ENCODE data around the gene NAP1L1. TPM values are rescaled to one million over a fixed set of nuclear protein-coding genes. Genes with fewer than 3 reads are reported as not detected.
A peak's percentile ranks its signal among the peaks of the same experiment; 100 is the strongest.

NAP1L1 gene
- total and polyA plus RNA-seq, 9 donors, result 204 to 592 (median 471) TPM

- no peak overlapping the region for H3K4me3 ChIP-seq (ENCODE audit: low read length)
- 100% methylated on average over 1 of the region's 5 CpGs for WGBS (ENCODE audit: insufficient coverage)
- H3K27me3 ChIP-seq (ENCODE audit: control insufficient read depth, insufficient read depth, low read length), result no peaks in the 10 kb centered on the region
- DNase-seq, result peak; percentile 48
- H3K27ac ChIP-seq (ENCODE audit: low read length), result peak overlapping the region; percentile 99
- peaks cover 5% of the 10 kb centered on the region for H3K4me1 ChIP-seq (ENCODE audit: control insufficient read depth, insufficient read depth, low read length)
- H3K36me3 ChIP-seq (ENCODE audit: control insufficient read depth, insufficient read depth, low read length), result peaks cover 4% of the 10 kb centered on the region
- no peaks in the 10 kb centered on the region for H3K9me3 ChIP-seq (replicated peaks; ENCODE audit: control insufficient read depth, low read depth, low read length)
Observed at GRCh38 chr12:76085520-76085868, 1.0 kb upstream of the NAP1L1 start.

GRCh38 chr12:76084863-76085519 is 506 bp upstream of the NAP1L1 start:
- no peaks in the 10 kb centered on the region for H3K27me3 ChIP-seq (ENCODE audit: control insufficient read depth, insufficient read depth, low read length)
- H3K9me3 ChIP-seq (replicated peaks; ENCODE audit: control insufficient read depth, low read depth, low read length), result no peaks in the 10 kb centered on the region
- H3K27ac ChIP-seq (ENCODE audit: low read length), result peak overlapping the region; percentile 99
- peaks cover 5% of the 10 kb centered on the region for H3K4me1 ChIP-seq (ENCODE audit: control insufficient read depth, insufficient read depth, low read length)
- no peak for DNase-seq
- WGBS (ENCODE audit: insufficient coverage), result 0% methylated on average over 32 of the region's 44 CpGs
- H3K36me3 ChIP-seq (ENCODE audit: control insufficient read depth, insufficient read depth, low read length), result peaks cover 5% of the 10 kb centered on the region
- H3K4me3 ChIP-seq (ENCODE audit: low read length), result peak overlapping the region; percentile 90

GRCh38 chr12:76083246-76083903 is 1.1 kb downstream of the NAP1L1 start:
- H3K4me3 ChIP-seq (ENCODE audit: low read length), result peak overlapping the region; percentile 90
- WGBS (ENCODE audit: insufficient coverage), result 0% methylated on average over 3 of the region's 14 CpGs
- H3K27me3 ChIP-seq (ENCODE audit: control insufficient read depth, insufficient read depth, low read length), result no peaks in the 10 kb centered on the region
- peak overlapping the region; percentile 99 for H3K27ac ChIP-seq (ENCODE audit: low read length)
- DNase-seq, result peak; percentile 25
- peaks cover 9% of the 10 kb centered on the region for H3K9me3 ChIP-seq (replicated peaks; ENCODE audit: control insufficient read depth, low read depth, low read length)
- peaks cover 5% of the 10 kb centered on the region for H3K36me3 ChIP-seq (ENCODE audit: control insufficient read depth, insufficient read depth, low read length)
- H3K4me1 ChIP-seq (ENCODE audit: control insufficient read depth, insufficient read depth, low read length), result peaks cover 5% of the 10 kb centered on the region

GRCh38 chr12:76081909-76082308 is 2.6 kb downstream of the NAP1L1 start:
- H3K4me3 ChIP-seq (ENCODE audit: low read length), result no peak overlapping the region
- H3K9me3 ChIP-seq (replicated peaks; ENCODE audit: control insufficient read depth, low read depth, low read length), result peaks cover 9% of the 10 kb centered on the region
- no peak for DNase-seq
- no peaks in the 10 kb centered on the region for H3K27me3 ChIP-seq (ENCODE audit: control insufficient read depth, insufficient read depth, low read length)
- peaks cover 5% of the 10 kb centered on the region for H3K4me1 ChIP-seq (ENCODE audit: control insufficient read depth, insufficient read depth, low read length)
- H3K27ac ChIP-seq (ENCODE audit: low read length), result no peak overlapping the region
- H3K36me3 ChIP-seq (ENCODE audit: control insufficient read depth, insufficient read depth, low read length), result peaks cover 5% of the 10 kb centered on the region

- peaks cover 9% of the 10 kb centered on the region for H3K9me3 ChIP-seq (replicated peaks; ENCODE audit: control insufficient read depth, low read depth, low read length)
- no CpG with 5 or more reads among the region's 6 CpGs for WGBS (ENCODE audit: insufficient coverage)
- no peak for DNase-seq
- no peaks in the 10 kb centered on the region for H3K27me3 ChIP-seq (ENCODE audit: control insufficient read depth, insufficient read depth, low read length)
- no peak overlapping the region for H3K4me3 ChIP-seq (ENCODE audit: low read length)
- no peak overlapping the region for H3K27ac ChIP-seq (ENCODE audit: low read length)
- H3K36me3 ChIP-seq (ENCODE audit: control insufficient read depth, insufficient read depth, low read length), result peaks cover 5% of the 10 kb centered on the region
- peaks cover 5% of the 10 kb centered on the region for H3K4me1 ChIP-seq (ENCODE audit: control insufficient read depth, insufficient read depth, low read length)
Observed at GRCh38 chr12:76080729-76081415, 3.6 kb downstream of the NAP1L1 start.

GRCh38 chr12:76080017-76080728 is 4.3 kb downstream of the NAP1L1 start:
- Histone ChIP-seq H3K4me1 (ENCODE audit: control insufficient read depth, insufficient read depth, low read length) (peaks cover 5% of the 10 kb centered on the region), H3K27ac (ENCODE audit: low read length) (no peak overlapping the region), H3K4me3 (ENCODE audit: low read length) (no peak overlapping the region), H3K36me3 (ENCODE audit: control insufficient read depth, insufficient read depth, low read length) (peaks cover 5% of the 10 kb centered on the region), H3K27me3 (ENCODE audit: control insufficient read depth, insufficient read depth, low read length) (no peaks in the 10 kb centered on the region), H3K9me3 (replicated peaks; ENCODE audit: control insufficient read depth, low read depth, low read length) (peaks cover 9% of the 10 kb centered on the region)
- WGBS (ENCODE audit: insufficient coverage), result no CpG with 5 or more reads among the region's 2 CpGs
- DNase-seq, result no peak

GRCh38 chr12:76078748-76079147 is 5.7 kb downstream of the NAP1L1 start:
- H3K4me3 ChIP-seq (ENCODE audit: low read length), result no peak overlapping the region
- no peaks in the 10 kb centered on the region for H3K27me3 ChIP-seq (ENCODE audit: control insufficient read depth, insufficient read depth, low read length)
- DNase-seq, result no peak
- H3K4me1 ChIP-seq (ENCODE audit: control insufficient read depth, insufficient read depth, low read length), result peaks cover 5% of the 10 kb centered on the region
- WGBS (ENCODE audit: insufficient coverage), result no CpG with 5 or more reads among the region's 2 CpGs
- H3K27ac ChIP-seq (ENCODE audit: low read length), result no peak overlapping the region
- H3K9me3 ChIP-seq (replicated peaks; ENCODE audit: control insufficient read depth, low read depth, low read length), result peaks cover 9% of the 10 kb centered on the region
- peaks cover 5% of the 10 kb centered on the region for H3K36me3 ChIP-seq (ENCODE audit: control insufficient read depth, insufficient read depth, low read length)

GRCh38 chr12:76075448-76075847 is 9.0 kb downstream of the NAP1L1 start:
- Histone ChIP-seq H3K4me3 (ENCODE audit: low read length) (no peak overlapping the region), H3K4me1 (ENCODE audit: control insufficient read depth, insufficient read depth, low read length) (no peaks in the 10 kb centered on the region), H3K27me3 (ENCODE audit: control insufficient read depth, insufficient read depth, low read length) (no peaks in the 10 kb centered on the region), H3K36me3 (ENCODE audit: control insufficient read depth, insufficient read depth, low read length) (peaks cover 9% of the 10 kb centered on the region), H3K27ac (ENCODE audit: low read length) (no peak overlapping the region), H3K9me3 (replicated peaks; ENCODE audit: control insufficient read depth, low read depth, low read length) (peaks cover 9% of the 10 kb centered on the region)
- no peak for DNase-seq
- no CpG with 5 or more reads among the region's 1 CpG for WGBS (ENCODE audit: insufficient coverage)

- WGBS (ENCODE audit: insufficient coverage), result 83% methylated on average over 1 of the region's 1 CpG
- H3K4me3 ChIP-seq (ENCODE audit: low read length), result no peak overlapping the region
- H3K27ac ChIP-seq (ENCODE audit: low read length), result no peak overlapping the region
- H3K4me1 ChIP-seq (ENCODE audit: control insufficient read depth, insufficient read depth, low read length), result no peaks in the 10 kb centered on the region
- peaks cover 9% of the 10 kb centered on the region for H3K9me3 ChIP-seq (replicated peaks; ENCODE audit: control insufficient read depth, low read depth, low read length)
- no peak for DNase-seq
- H3K27me3 ChIP-seq (ENCODE audit: control insufficient read depth, insufficient read depth, low read length), result no peaks in the 10 kb centered on the region
- H3K36me3 ChIP-seq (ENCODE audit: control insufficient read depth, insufficient read depth, low read length), result peaks cover 12% of the 10 kb centered on the region
Observed at GRCh38 chr12:76074701-76075336, 9.7 kb downstream of the NAP1L1 start.

GRCh38 chr12:76073561-76073960 is 10.9 kb downstream of the NAP1L1 start:
- Histone ChIP-seq H3K36me3 (ENCODE audit: control insufficient read depth, insufficient read depth, low read length) (peaks cover 14% of the 10 kb centered on the region), H3K27me3 (ENCODE audit: control insufficient read depth, insufficient read depth, low read length) (no peaks in the 10 kb centered on the region), H3K4me3 (ENCODE audit: low read length) (no peak overlapping the region), H3K9me3 (replicated peaks; ENCODE audit: control insufficient read depth, low read depth, low read length) (peaks cover 2% of the 10 kb centered on the region), H3K4me1 (ENCODE audit: control insufficient read depth, insufficient read depth, low read length) (no peaks in the 10 kb centered on the region), H3K27ac (ENCODE audit: low read length) (no peak overlapping the region)
- DNase-seq, result no peak

Measured in muscle of leg (tissue), 11 donors.